Spleen (tissue), 7 donors: ENCODE results near the gene ONECUT3.

ENCODE experiments used
- POLR2AphosphoS5 ChIP-seq, 3 donors: sonication (generic); formaldehyde crosslinking; IDR thresholded peaks; one replicate each; pipeline ENCODE4 v1.5.1; 2017; ENCODE audit warnings: antibody characterized with exemption in 3 of 3
- TF ChIP-seq, protein P1 (sequence below), 11 experiments: fragments of 200-600 bp in 7 of 11; fragments of 450-650 bp in 4 of 11; sonication (generic) in 4 of 11; IDR thresholded peaks in 8 of 11; conservative IDR thresholded peaks in 3 of 11; 1 replicate in 7 of 11; 2 replicates in 4 of 11; pipeline versions ENCODE4 v1.4.0 to v1.8.0; 2016 to 2021; ENCODE audit warnings: antibody characterized with exemption in 11 of 11, inconsistent platforms in 4 of 11, mild to moderate bottlenecking in 1 of 11
- donor health status: DM: no; HTN: no; CAD: no; lungs with moderate emphysema.
- donor health status: DM: no; HTN: no; CAD: no.
- donor health status: DM: no; HTN: no; CAD: no.

DNA sequence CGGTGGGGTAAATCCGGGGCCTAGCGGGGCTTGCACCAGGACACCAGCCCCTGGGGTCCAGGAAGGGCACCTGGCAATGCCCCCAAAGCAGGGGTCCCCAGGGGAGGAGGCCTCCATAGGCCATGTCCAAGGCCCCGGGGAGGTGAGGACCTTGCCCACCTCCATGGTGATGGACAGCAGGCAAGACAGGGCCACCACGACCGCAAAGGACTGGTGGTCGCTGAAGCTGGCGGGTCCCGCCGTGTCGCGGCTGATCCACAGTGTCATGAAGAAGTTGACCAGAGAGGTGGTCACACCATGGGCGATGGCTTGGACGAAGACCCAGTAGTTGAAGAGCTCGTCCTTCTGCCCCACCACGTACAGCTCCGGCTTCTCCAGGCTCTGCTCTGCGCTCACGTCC, 32.0 kb downstream of the ONECUT3 start:
- TF ChIP-seq, protein P1, sequence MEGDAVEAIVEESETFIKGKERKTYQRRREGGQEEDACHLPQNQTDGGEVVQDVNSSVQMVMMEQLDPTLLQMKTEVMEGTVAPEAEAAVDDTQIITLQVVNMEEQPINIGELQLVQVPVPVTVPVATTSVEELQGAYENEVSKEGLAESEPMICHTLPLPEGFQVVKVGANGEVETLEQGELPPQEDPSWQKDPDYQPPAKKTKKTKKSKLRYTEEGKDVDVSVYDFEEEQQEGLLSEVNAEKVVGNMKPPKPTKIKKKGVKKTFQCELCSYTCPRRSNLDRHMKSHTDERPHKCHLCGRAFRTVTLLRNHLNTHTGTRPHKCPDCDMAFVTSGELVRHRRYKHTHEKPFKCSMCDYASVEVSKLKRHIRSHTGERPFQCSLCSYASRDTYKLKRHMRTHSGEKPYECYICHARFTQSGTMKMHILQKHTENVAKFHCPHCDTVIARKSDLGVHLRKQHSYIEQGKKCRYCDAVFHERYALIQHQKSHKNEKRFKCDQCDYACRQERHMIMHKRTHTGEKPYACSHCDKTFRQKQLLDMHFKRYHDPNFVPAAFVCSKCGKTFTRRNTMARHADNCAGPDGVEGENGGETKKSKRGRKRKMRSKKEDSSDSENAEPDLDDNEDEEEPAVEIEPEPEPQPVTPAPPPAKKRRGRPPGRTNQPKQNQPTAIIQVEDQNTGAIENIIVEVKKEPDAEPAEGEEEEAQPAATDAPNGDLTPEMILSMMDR (IDR thresholded peaks at IDR 0.05 in 8 of 11, conservative IDR thresholded peaks at IDR 0.05 in 3 of 11), result no peak
- TF ChIP-seq POLR2AphosphoS5 (IDR thresholded peaks at IDR 0.05), result no peak
